Activated CD4-positive, alpha-beta T cell treated with anti-CD3 and anti-CD28 coated beads, Interleukin-2, amount 10 ng/mL, durations not matched to agents 7 days and 5 days (primary cell): ENCODE results near the gene MMRN2. TPM values are rescaled to one million over a fixed set of nuclear protein-coding genes. Genes with fewer than 3 reads are reported as not detected.

Experiments used
- CTCF ChIA-PET: fragments of 350-600 bp; sonication (Branson Sonifier 250); formaldehyde crosslinking; loops from one replicate; lab custom pipeline; 2021; ENCODE audit warnings: antibody characterized with exemption; lab: Charles Lee
- POLR2A ChIA-PET: fragments of 350-600 bp; sonication (Branson Sonifier 250); formaldehyde crosslinking; loops from one replicate; lab custom pipeline; 2021; ENCODE audit warnings: antibody characterized with exemption; lab: Charles Lee
- DNase-seq: peaks from one replicate; pipeline ENCODE4 v3.0.0-alpha.2; 2020
- H3K27ac Mint-ChIP-seq: one replicate; pipeline ENCODE4 v1.8.0; 2021; ENCODE audit warnings: mild to moderate bottlenecking, moderate library complexity, mixed read lengths
- H3K27me3 Mint-ChIP-seq: one replicate; pipeline ENCODE4 v1.8.0; 2021; ENCODE audit warnings: mixed read lengths
- H3K36me3 Mint-ChIP-seq: one replicate; pipeline ENCODE4 v1.8.0; 2021; ENCODE audit warnings: low read depth, mixed read lengths
- H3K4me1 Mint-ChIP-seq: one replicate; pipeline ENCODE4 v1.8.0; 2021; ENCODE audit warnings: mixed read lengths
- H3K4me3 Mint-ChIP-seq: one replicate; pipeline ENCODE4 v1.8.0; 2021; ENCODE audit warnings: mild to moderate bottlenecking, moderate library complexity, mixed read lengths
- H3K9me3 Mint-ChIP-seq: one replicate; pipeline ENCODE4 v1.8.0; 2021; ENCODE audit warnings: mixed read lengths
- total RNA-seq, 2 experiments: library from RNA; stranded (reverse); gene quantifications; one replicate each; pipeline ENCODE4 v1.2.3, GENCODE V29; 2021

MMRN2 gene
- total RNA-seq, 2 experiments from 2014 or later: not detected

DNA sequence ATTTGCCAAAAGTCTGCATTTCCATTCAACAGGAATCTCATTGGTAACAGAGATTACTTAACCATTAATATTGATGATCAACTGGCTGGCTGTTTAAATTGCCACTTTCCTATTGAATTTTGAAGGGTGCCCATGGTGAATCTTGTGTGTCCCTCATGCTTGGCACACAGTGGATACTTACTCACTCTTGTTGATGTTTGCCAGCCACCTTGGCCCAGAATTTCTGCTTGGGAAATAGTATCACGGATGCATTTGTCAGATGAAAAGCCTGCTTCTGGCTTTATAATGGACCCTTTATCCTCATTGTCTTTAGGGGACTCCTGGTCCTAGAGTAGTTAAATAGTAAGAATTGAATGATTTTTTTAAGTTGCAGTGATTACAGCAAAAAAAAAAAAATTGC, 52.0 kb downstream of the MMRN2 start:
- POLR2A ChIA-PET: no interaction called here
- DNase-seq: no peak
- Mint-ChIP-seq H3K36me3 (peaks cover 17% of the 10 kb centered on the region), H3K27ac (no peak overlapping the region), H3K9me3 (peaks cover 7% of the 10 kb centered on the region), H3K4me3 (no peak overlapping the region), H3K4me1 (no peaks in the 10 kb centered on the region), H3K27me3 (no peaks in the 10 kb centered on the region)
- CTCF ChIA-PET: no interaction called here

DNA sequence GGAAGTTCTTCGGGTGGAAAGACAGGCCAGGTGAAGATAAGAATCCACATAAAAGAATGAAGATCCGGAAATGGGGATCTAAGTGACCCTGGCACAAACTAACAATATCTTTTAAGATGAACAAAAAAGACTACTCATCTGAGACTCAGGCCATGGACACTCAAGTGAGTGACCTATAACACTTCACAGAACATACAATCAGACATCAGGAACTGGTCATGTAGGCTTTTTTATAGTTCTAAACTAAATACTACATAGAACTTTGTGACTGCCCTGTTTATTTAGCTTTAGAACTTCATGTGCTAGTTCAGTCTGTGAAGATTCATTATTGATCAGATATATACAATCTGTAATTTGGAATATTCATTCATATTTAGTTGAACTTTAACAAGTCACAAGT, 52.8 kb downstream of the MMRN2 start:
- ChIA-PET POLR2A (no interaction called here), CTCF (interaction anchor here (0.6 kb wide), 1 partner anchor 376 kb away, joined by 4 read pairs; no protein-coding TSS in a partner anchor)
- Mint-ChIP-seq H3K4me3 (no peak overlapping the region), H3K27me3 (no peaks in the 10 kb centered on the region), H3K4me1 (no peaks in the 10 kb centered on the region), H3K9me3 (peaks cover 7% of the 10 kb centered on the region), H3K27ac (no peak overlapping the region), H3K36me3 (peaks cover 17% of the 10 kb centered on the region)
- DNase-seq: no peak

DNA sequence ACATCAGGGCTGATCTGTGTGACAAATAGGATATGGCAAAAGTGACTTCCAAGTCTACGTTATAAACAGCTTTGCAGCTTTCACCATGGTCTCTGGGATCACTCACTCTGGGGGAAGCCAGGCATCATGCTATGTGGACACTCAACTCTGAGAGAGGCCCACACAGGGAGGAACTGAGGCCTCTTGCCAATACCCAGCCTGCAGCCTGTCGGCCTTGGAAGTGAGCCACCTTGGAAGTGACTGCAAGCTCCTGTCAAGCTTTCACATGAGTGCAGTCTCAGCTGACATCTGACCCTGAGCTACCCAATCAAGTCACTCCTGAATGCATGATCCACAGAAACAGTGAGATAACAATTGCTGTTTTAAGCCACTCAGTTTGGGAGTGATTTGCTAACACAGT, 56.5 kb downstream of the MMRN2 start:
- H3K27ac Mint-ChIP-seq: no peak overlapping the region
- POLR2A ChIA-PET: no interaction called here
- DNase-seq: no peak
- CTCF ChIA-PET: interaction anchor here (1.5 to 1.9 kb wide), 3 partner anchors 8 to 207 kb away, joined by 3 to 4 read pairs (median 4); no protein-coding TSS in a partner anchor
- no peak overlapping the region for H3K4me3 Mint-ChIP-seq
- no peaks in the 10 kb centered on the region for H3K4me1 Mint-ChIP-seq
- no peaks in the 10 kb centered on the region for H3K9me3 Mint-ChIP-seq
- H3K36me3 Mint-ChIP-seq: peaks cover 7% of the 10 kb centered on the region
- H3K27me3 Mint-ChIP-seq: no peaks in the 10 kb centered on the region

DNA sequence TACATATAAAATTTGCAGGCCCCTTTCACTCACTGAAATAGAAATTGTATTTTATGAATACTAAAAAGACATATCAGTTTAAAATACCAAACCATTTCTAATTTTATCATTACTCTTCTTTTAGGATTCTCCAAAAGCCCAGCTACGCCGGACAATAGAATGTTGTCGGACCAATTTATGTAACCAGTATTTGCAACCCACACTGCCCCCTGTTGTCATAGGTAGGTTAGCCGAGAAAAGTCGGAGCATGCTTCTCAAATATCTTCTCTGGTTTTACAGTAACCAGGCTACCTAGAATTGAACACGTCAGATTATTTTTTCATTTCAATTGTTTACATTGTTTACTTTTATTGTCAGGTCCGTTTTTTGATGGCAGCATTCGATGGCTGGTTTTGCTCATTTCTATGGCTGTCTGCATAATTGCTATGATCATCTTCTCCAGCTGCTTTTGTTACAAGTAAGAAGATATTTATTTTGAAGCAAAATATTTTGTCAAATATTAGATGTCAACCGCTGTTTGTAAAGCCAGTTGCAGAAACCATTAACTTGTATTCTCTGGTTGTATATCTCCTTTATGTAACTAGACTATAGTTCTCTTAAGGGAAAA, 57.6 kb downstream of the MMRN2 start:
- CTCF ChIA-PET: interaction anchor here (0.9 to 1.9 kb wide), 4 partner anchors 9 to 206 kb away, joined by 3 to 4 read pairs (median 3); no protein-coding TSS in a partner anchor
- H3K4me3 Mint-ChIP-seq: no peak overlapping the region
- POLR2A ChIA-PET: no interaction called here
- H3K36me3 Mint-ChIP-seq: peaks cover 2% of the 10 kb centered on the region
- H3K9me3 Mint-ChIP-seq: no peaks in the 10 kb centered on the region
- no peak overlapping the region for H3K27ac Mint-ChIP-seq
- peak; percentile 57 for DNase-seq
- H3K4me1 Mint-ChIP-seq: no peaks in the 10 kb centered on the region
- no peaks in the 10 kb centered on the region for H3K27me3 Mint-ChIP-seq

DNA sequence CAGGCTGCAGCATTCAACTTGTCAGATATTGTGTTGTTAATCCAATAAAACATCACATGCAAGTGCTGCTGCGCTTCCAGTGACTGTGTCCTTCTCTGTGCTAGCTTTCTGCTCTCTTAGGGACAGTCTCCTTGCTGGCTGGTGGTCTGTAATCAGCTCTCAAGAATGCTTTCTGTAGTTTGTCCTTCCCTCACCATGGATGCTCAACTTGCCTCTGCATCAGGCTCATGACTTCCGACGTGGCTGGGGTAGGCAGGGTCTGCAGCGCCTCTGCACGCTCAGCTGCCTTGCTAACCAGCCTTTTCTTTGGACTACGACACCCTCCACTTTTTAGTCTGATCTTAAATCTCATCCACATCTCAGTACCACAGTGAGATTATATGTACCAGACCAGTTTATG, 58.3 kb downstream of the MMRN2 start:
- Mint-ChIP-seq H3K9me3 (no peaks in the 10 kb centered on the region), H3K27me3 (no peaks in the 10 kb centered on the region), H3K27ac (no peak overlapping the region), H3K36me3 (peaks cover under 1% of the 10 kb centered on the region), H3K4me3 (no peak overlapping the region), H3K4me1 (no peaks in the 10 kb centered on the region)
- POLR2A ChIA-PET: no interaction called here
- no peak for DNase-seq
- CTCF ChIA-PET: interaction anchor here (1.0 to 1.9 kb wide), 2 partner anchors 10 to 202 kb away, joined by 3 to 4 read pairs; no protein-coding TSS in a partner anchor

DNA sequence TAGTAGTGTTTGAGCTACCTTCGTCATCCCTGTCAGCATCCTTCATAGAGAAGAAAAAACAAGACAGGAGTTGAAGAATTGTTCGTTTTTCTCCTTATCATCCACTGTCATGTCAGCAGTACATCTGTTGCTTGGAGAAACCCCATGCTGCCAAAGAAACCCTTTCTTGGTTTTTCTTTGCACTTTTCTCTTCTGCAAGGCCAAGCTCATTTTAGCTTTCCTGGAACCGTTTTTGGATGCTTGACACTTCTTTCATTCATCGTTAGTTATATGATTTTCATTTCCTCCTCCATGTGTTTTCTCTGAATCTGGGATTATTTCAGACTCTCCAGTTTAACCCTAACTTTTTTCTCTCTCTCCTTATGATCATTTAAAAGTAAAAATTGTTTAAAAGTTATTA, 58.9 kb downstream of the MMRN2 start:
- Mint-ChIP-seq H3K27ac (no peak overlapping the region), H3K9me3 (no peaks in the 10 kb centered on the region), H3K36me3 (no peaks in the 10 kb centered on the region), H3K4me1 (no peaks in the 10 kb centered on the region), H3K27me3 (no peaks in the 10 kb centered on the region), H3K4me3 (no peak overlapping the region)
- CTCF ChIA-PET: no interaction called here
- POLR2A ChIA-PET: no interaction called here
- no peak for DNase-seq

DNA sequence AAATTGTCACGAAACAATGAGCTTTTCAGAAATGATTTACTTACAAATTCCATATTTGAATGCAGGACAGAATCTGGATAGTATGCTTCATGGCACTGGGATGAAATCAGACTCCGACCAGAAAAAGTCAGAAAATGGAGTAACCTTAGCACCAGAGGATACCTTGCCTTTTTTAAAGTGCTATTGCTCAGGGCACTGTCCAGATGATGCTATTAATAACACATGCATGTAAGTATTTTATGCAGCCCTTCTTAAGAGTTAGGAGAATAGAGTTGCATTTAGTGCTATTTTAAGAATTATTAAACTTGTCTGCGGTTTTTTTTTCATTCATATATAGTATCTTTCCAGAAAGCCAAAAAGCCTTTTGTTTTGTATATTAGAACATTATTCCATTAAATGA, 67.4 kb downstream of the MMRN2 start:
- no peaks in the 10 kb centered on the region for H3K9me3 Mint-ChIP-seq

DNA sequence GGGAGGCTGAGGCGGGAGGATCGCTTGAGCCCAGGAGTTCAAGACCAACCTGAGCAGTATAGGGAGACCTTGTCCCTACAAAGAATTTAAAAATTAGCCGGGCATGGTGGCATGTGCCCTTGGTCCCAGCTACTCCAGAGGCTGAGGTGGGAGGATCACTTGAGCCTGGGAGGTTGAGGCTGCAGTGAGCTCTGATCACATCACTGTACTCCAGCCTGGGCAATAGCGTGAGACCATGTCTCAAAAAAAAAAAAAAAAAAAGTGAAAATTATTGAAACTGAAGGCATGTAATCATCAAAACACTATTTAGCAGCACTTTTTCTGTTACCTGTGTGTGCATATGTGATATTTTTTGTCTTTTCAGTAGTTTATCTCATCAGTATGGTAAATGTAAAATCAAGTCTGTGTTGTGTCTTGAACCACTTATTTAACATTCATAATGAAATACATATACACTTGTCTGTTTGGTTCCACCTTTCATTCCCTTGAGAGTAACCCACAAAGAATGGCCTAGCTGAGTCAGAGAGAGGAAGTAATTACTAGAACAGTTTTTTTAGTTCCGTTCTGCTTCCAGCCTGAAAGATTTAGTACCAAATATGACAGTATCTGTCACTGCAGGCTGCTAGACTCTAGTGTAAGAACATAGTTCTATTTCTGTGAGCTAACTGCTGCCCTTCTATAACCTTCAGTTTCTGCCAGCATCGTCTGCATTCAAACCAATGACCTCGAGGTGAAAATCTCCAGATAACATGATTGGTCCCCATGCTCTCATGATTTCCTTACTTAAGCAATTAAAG, 68.6 kb downstream of the MMRN2 start:
- H3K27me3 Mint-ChIP-seq: no peaks in the 10 kb centered on the region
- H3K4me1 Mint-ChIP-seq: peaks cover 11% of the 10 kb centered on the region
- DNase-seq: no peak
- H3K9me3 Mint-ChIP-seq: no peaks in the 10 kb centered on the region
- peak overlapping the region; percentile 22 for H3K27ac Mint-ChIP-seq
- POLR2A ChIA-PET: no interaction called here
- H3K4me3 Mint-ChIP-seq: no peak overlapping the region
- H3K36me3 Mint-ChIP-seq: peaks cover 2% of the 10 kb centered on the region
- CTCF ChIA-PET: interaction anchor here (1.0 to 1.4 kb wide), 2 partner anchors 12 kb away, joined by 3 to 4 read pairs; no protein-coding TSS in a partner anchor

More for the DNA sequence above, 67.4 kb downstream of the MMRN2 start:
- DNase-seq: no peak
- Mint-ChIP-seq H3K27ac (no peak overlapping the region), H3K4me1 (peaks cover 11% of the 10 kb centered on the region), H3K27me3 (no peaks in the 10 kb centered on the region), H3K36me3 (peaks cover 2% of the 10 kb centered on the region), H3K4me3 (no peak overlapping the region)
- POLR2A ChIA-PET: no interaction called here
- CTCF ChIA-PET: interaction anchor here (0.6 kb wide), 1 partner anchor 452 kb away, joined by 3 read pairs; no protein-coding TSS in a partner anchor

Other genes starting within 250 kb of the MMRN2 start
- 10 to 100 TPM in 1 of 2 experiments, 1 to 10 TPM in 1; 8.9 to 11.7 TPM for gene BMPR1A, start 201.0 kb downstream of the MMRN2 start, total RNA-seq
- not detected for gene SNCG, start 984 bp upstream of the MMRN2 start, total RNA-seq
- not detected for gene ADIRF, start 10.9 kb upstream of the MMRN2 start, total RNA-seq
- gene FAM25A, start 62.7 kb upstream of the MMRN2 start, total RNA-seq: not detected
- 100 to 1,000 TPM in 1 of 2 experiments, 10 to 100 TPM in 1; 99.5 to 100 TPM for gene GLUD1, start 137.2 kb upstream of the MMRN2 start, total RNA-seq
- gene SHLD2, start 137.6 kb upstream of the MMRN2 start, total RNA-seq: 10 to 100 TPM; 34.8 to 38.9 TPM